ENCODE data around the gene RUNDC3A. TPM values are rescaled to one million over a fixed set of nuclear protein-coding genes. Genes with fewer than 3 reads are reported as not detected.

Gene RUNDC3A
- total RNA-seq, 1 experiment from 2014 or later, result 0.28 TPM

DNA sequence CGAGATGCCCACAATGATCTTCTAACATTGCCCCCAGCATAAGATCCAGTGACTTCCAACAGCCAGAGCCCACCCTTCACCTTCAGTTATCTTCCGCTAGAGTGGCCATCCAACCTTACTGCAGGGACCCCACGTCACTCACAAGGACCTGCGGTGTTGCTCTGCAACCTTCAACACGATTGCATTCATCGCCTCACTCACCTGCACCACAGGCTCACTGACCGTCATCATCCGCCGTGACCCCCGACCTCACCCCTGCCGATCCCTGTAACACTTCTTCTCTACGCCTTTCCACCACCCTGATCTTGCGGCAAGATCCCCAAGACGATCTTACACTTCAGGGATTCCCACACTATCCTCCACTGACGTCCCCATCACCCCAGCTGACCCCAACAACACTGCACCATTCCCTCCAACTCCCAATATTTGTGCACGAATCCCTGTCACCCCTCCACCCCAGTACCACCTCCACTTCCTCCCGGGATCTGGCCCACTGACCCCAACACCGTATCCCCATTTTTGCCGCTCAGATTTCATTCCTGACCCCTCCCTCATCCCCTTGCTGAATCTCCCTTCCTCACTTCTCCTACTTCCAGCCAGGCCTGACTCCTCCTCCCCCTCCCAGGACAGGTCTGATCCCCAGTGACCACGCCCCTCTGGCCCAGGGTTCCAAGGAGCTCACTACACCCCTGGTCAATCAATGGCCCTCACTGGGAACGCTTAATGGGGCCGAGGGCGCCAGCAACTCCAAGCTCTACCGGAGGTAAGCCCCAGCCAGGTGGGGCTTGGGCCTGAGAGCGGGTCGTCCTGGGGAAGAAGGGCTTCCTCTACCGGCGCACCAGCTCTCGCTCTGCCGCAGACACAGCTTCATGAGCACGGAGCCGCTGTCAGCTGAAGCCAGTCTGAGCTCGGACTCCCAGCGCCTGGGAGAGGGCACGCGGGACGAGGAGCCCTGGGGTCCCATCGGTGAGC lies 7.6 kb downstream of the RUNDC3A start:
- Mint-ChIP-seq H3K9me3 (ENCODE audit: unreplicated experiment) (no peaks in the 10 kb centered on the region), H3K4me1 (ENCODE audit: insufficient read depth, unreplicated experiment) (peaks cover 9% of the 10 kb centered on the region), H3K36me3 (ENCODE audit: insufficient read depth, unreplicated experiment) (peaks cover 17% of the 10 kb centered on the region), H3K4me3 (ENCODE audit: unreplicated experiment) (peak overlapping the region; percentile 64), H3K27me3 (ENCODE audit: insufficient read depth, unreplicated experiment) (peaks cover 12% of the 10 kb centered on the region), H3K27ac (ENCODE audit: low read depth, unreplicated experiment) (no peak overlapping the region)
- ChIA-PET CTCF (interaction anchor here (0.6 to 2.2 kb wide), 2 partner anchors 15 to 99 kb away, joined by 4 to 10 read pairs; no protein-coding TSS in a partner anchor), POLR2A (interaction anchor here (0.7 to 1.1 kb wide), 3 partner anchors 8 to 117 kb away, joined by 3 to 5 read pairs (median 3); partner anchors contain the start of gene SLC25A39)
- intact Hi-C loops (cut with micrococcal nuclease), result no loop called here
- no peak for DNase-seq (ENCODE audit: unreplicated experiment)
- TF ChIP-seq CTCF (IDR thresholded peaks at IDR 0.05; ENCODE audit: unreplicated experiment), result no peak
- no TSS peak for BruUV-seq (replicated peaks)

- no peak for DNase-seq (ENCODE audit: unreplicated experiment)
- H3K4me1 Mint-ChIP-seq (ENCODE audit: insufficient read depth, unreplicated experiment), result peaks cover 9% of the 10 kb centered on the region
- TF ChIP-seq CTCF (IDR thresholded peaks at IDR 0.05; ENCODE audit: unreplicated experiment), result no peak
- H3K9me3 Mint-ChIP-seq (ENCODE audit: unreplicated experiment), result no peaks in the 10 kb centered on the region
- ChIA-PET CTCF (no interaction called here), POLR2A (interaction anchor here (0.5 to 3.1 kb wide), 2 partner anchors 8 to 96 kb away, joined by 6 to 15 read pairs; no protein-coding TSS in a partner anchor)
- peaks cover 12% of the 10 kb centered on the region for H3K27me3 Mint-ChIP-seq (ENCODE audit: insufficient read depth, unreplicated experiment)
- H3K4me3 Mint-ChIP-seq (ENCODE audit: unreplicated experiment), result no peak overlapping the region
- H3K36me3 Mint-ChIP-seq (ENCODE audit: insufficient read depth, unreplicated experiment), result peaks cover 17% of the 10 kb centered on the region
- BruUV-seq (replicated peaks), result no TSS peak
- intact Hi-C loops (cut with micrococcal nuclease), result no loop called here
- no peak overlapping the region for H3K27ac Mint-ChIP-seq (ENCODE audit: low read depth, unreplicated experiment)
These were observed 9.1 kb downstream of the RUNDC3A start for GRCh38 chr17:44317545-44317944.

GRCh38 chr17:44318077-44318892 lies 9.9 kb downstream of the RUNDC3A start:
- CTCF ChIA-PET, result interaction anchor here (0.6 to 2.5 kb wide), 3 partner anchors 13 to 51 kb away, joined by 3 to 8 read pairs (median 4); no protein-coding TSS in a partner anchor
- Mint-ChIP-seq H3K4me3 (ENCODE audit: unreplicated experiment) (no peak overlapping the region), H3K36me3 (ENCODE audit: insufficient read depth, unreplicated experiment) (peaks cover 17% of the 10 kb centered on the region), H3K27ac (ENCODE audit: low read depth, unreplicated experiment) (no peak overlapping the region), H3K27me3 (ENCODE audit: insufficient read depth, unreplicated experiment) (peaks cover 12% of the 10 kb centered on the region), H3K9me3 (ENCODE audit: unreplicated experiment) (no peaks in the 10 kb centered on the region), H3K4me1 (ENCODE audit: insufficient read depth, unreplicated experiment) (peaks cover 9% of the 10 kb centered on the region)
- intact Hi-C loops (cut with micrococcal nuclease), result no loop called here
- no peak for DNase-seq (ENCODE audit: unreplicated experiment)
- BruUV-seq (replicated peaks), result no TSS peak
- TF ChIP-seq CTCF (IDR thresholded peaks at IDR 0.05; ENCODE audit: unreplicated experiment), result no peak
- POLR2A ChIA-PET, result interaction anchor here (0.5 to 3.1 kb wide), 6 partner anchors 8 to 252 kb away, joined by 3 to 15 read pairs (median 3); partner anchors contain the start of gene LSM12
